Astrocyte (in vitro differentiated cells and primary cell): Measurements from ENCODE around the gene MYOM3. TPM values are rescaled to one million over a fixed set of nuclear protein-coding genes. Genes with fewer than 3 reads are reported as not detected.
"Not testable (repeated sequence)": the region's sequence is repeated elsewhere in the genome, so short reads cannot be mapped to it uniquely, and the experiment has no call there.

Experiments used
- DNase-seq: peaks from one replicate; pipeline ENCODE4 v3.0.0-alpha.2; 2010; ENCODE audit warnings: low read depth
- FAIRE-seq: peaks from 2 replicates; lab custom pipeline; 2011; peaks lifted over from hg19 to GRCh38; lab: Jason Lieb, UNC
- H2AFZ ChIP-seq: 2 replicates; pipeline ENCODE4 v1.6.0; 2012; ENCODE audit warnings: low read depth, low read length, inconsistent platforms
- H3K27ac ChIP-seq: 2 replicates; pipeline ENCODE4 v1.5.1; 2011; ENCODE audit warnings: low read depth, low read length, inconsistent platforms
- H3K27me3 ChIP-seq: 2 replicates; pipeline ENCODE4 v1.6.0; 2011; ENCODE audit warnings: low read length, inconsistent platforms; ENCODE audit not compliant: insufficient read depth
- H3K36me3 ChIP-seq: 2 replicates; pipeline ENCODE4 v1.5.1; 2011; ENCODE audit warnings: low read length, inconsistent platforms; ENCODE audit not compliant: insufficient read depth
- H3K4me1 ChIP-seq: 2 replicates; pipeline ENCODE4 v1.5.1; 2011; ENCODE audit warnings: low read length, inconsistent platforms; ENCODE audit not compliant: insufficient read depth
- H3K4me2 ChIP-seq: 2 replicates; pipeline ENCODE4 v1.6.0; 2012; ENCODE audit warnings: low read length, inconsistent platforms
- H3K4me3 ChIP-seq: 2 replicates; pipeline ENCODE4 v1.5.1; 2011; ENCODE audit warnings: low read depth, mild to moderate bottlenecking, low read length, inconsistent platforms; ENCODE audit not compliant: insufficient read depth
- H3K79me2 ChIP-seq: 2 replicates; pipeline ENCODE4 v1.6.0; 2012; ENCODE audit warnings: mild to moderate bottlenecking, low read length, inconsistent platforms; ENCODE audit not compliant: insufficient read depth
- H3K9ac ChIP-seq: 2 replicates; pipeline ENCODE4 v1.6.0; 2012; ENCODE audit warnings: mild to moderate bottlenecking, low read length, inconsistent platforms
- H3K9me3 ChIP-seq: 2 replicates; pipeline ENCODE4 v1.5.1; 2012; ENCODE audit warnings: low read depth, mild to moderate bottlenecking, low read length, inconsistent platforms; ENCODE audit not compliant: insufficient read depth
- H4K20me1 ChIP-seq: 2 replicates; pipeline ENCODE4 v1.6.0; 2012; ENCODE audit warnings: low read length, inconsistent platforms; ENCODE audit not compliant: insufficient read depth
- H3K27ac Mint-ChIP-seq: one replicate; pipeline ENCODE4 v1.8.0; 2021; ENCODE audit warnings: mild to moderate bottlenecking, mixed read lengths; ENCODE audit not compliant: unreplicated experiment
- H3K27me3 Mint-ChIP-seq: one replicate; pipeline ENCODE4 v1.8.0; 2021; ENCODE audit warnings: low read depth, mixed read lengths; ENCODE audit not compliant: unreplicated experiment
- H3K36me3 Mint-ChIP-seq: one replicate; pipeline ENCODE4 v1.8.0; 2021; ENCODE audit warnings: low read depth, mixed read lengths; ENCODE audit not compliant: unreplicated experiment
- H3K4me1 Mint-ChIP-seq: one replicate; pipeline ENCODE4 v1.8.0; 2021; ENCODE audit warnings: low read depth, mixed read lengths; ENCODE audit not compliant: unreplicated experiment
- H3K4me3 Mint-ChIP-seq: one replicate; pipeline ENCODE4 v1.8.0; 2021; ENCODE audit warnings: mild to moderate bottlenecking, moderate library complexity, mixed read lengths; ENCODE audit not compliant: unreplicated experiment
- H3K9me3 Mint-ChIP-seq: one replicate; pipeline ENCODE4 v1.8.0; 2021; ENCODE audit warnings: mild to moderate bottlenecking, mixed read lengths; ENCODE audit not compliant: unreplicated experiment
- CTCF ChIP-seq: IDR thresholded peaks from 2 replicates; pipeline ENCODE4 v1.5.1; 2011; ENCODE audit warnings: low read depth, mild to moderate bottlenecking, inconsistent platforms, low read length, moderate library complexity; ENCODE audit not compliant: insufficient read depth
- EZH2 ChIP-seq: IDR thresholded peaks from 2 replicates; pipeline ENCODE4 v1.6.1; 2012; ENCODE audit warnings: mild to moderate bottlenecking, low read length, inconsistent platforms; ENCODE audit not compliant: insufficient read depth
- total RNA-seq: library from RNA; stranded (reverse); gene quantifications from 2 replicates; pipeline ENCODE4 v1.2.1, GENCODE V29; 2021

The MYOM3 gene
- total RNA-seq, 1 donor from 2014 or later, result 1.0 TPM

GRCh38 chr1:24048205-24048869 is 63.6 kb downstream of the MYOM3 start:
- TF ChIP-seq EZH2 (no peak), CTCF (no peak)
- peak; percentile 50 for DNase-seq

GRCh38 chr1:24047110-24047477 is 64.8 kb downstream of the MYOM3 start:
- Mint-ChIP-seq H3K4me3 (no peak overlapping the region), H3K9me3 (no peaks in the 10 kb centered on the region), H3K27me3 (peaks cover 6% of the 10 kb centered on the region), H3K4me1 (peaks cover 21% of the 10 kb centered on the region), H3K36me3 (no peaks in the 10 kb centered on the region), H3K27ac (peak overlapping the region; percentile 85)
- Histone ChIP-seq H3K79me2 (no peaks in the 10 kb centered on the region), H2AFZ (peak overlapping the region; percentile 9), H3K4me3 (no peak overlapping the region), H3K4me2 (peak overlapping the region; percentile 55), H3K9me3 (no peaks in the 10 kb centered on the region), H3K27ac (peak overlapping the region; percentile 51), H4K20me1 (no peaks in the 10 kb centered on the region), H3K9ac (peak overlapping the region; percentile 34), H3K36me3 (no peaks in the 10 kb centered on the region), H3K4me1 (peaks cover 18% of the 10 kb centered on the region), H3K27me3 (no peaks in the 10 kb centered on the region)
- no peak for TF ChIP-seq EZH2
- no peak for TF ChIP-seq CTCF
- FAIRE-seq (no peak), DNase-seq (peak; percentile 63)

More at GRCh38 chr1:24048205-24048869, 63.6 kb downstream of the MYOM3 start:
- H3K27me3 ChIP-seq, result no peaks in the 10 kb centered on the region
- no peak overlapping the region for H3K9ac ChIP-seq
- FAIRE-seq, result no peak
- H3K4me1 ChIP-seq, result peaks cover 18% of the 10 kb centered on the region
- H2AFZ ChIP-seq, result no peak overlapping the region
- H3K9me3 ChIP-seq, result no peaks in the 10 kb centered on the region
- H3K27ac ChIP-seq, result no peak overlapping the region
- H3K79me2 ChIP-seq, result no peaks in the 10 kb centered on the region
- Mint-ChIP-seq H3K9me3 (no peaks in the 10 kb centered on the region), H3K4me3 (no peak overlapping the region), H3K4me1 (peaks cover 21% of the 10 kb centered on the region), H3K27ac (no peak overlapping the region), H3K36me3 (no peaks in the 10 kb centered on the region), H3K27me3 (peaks cover 4% of the 10 kb centered on the region)
- no peak overlapping the region for H3K4me2 ChIP-seq
- H3K36me3 ChIP-seq, result no peaks in the 10 kb centered on the region
- H3K4me3 ChIP-seq, result no peak overlapping the region
- H4K20me1 ChIP-seq, result no peaks in the 10 kb centered on the region

- Histone ChIP-seq H3K27ac (peak overlapping the region; percentile 3), H3K36me3 (no peaks in the 10 kb centered on the region), H2AFZ (no peak overlapping the region), H3K4me2 (peak overlapping the region; percentile 55), H3K79me2 (no peaks in the 10 kb centered on the region), H3K4me1 (peaks cover 18% of the 10 kb centered on the region), H4K20me1 (no peaks in the 10 kb centered on the region), H3K4me3 (no peak overlapping the region), H3K9ac (peak overlapping the region; percentile 17), H3K27me3 (no peaks in the 10 kb centered on the region), H3K9me3 (no peaks in the 10 kb centered on the region)
- FAIRE-seq (no peak), DNase-seq (no peak)
- Mint-ChIP-seq H3K4me1 (peaks cover 17% of the 10 kb centered on the region), H3K36me3 (no peaks in the 10 kb centered on the region), H3K27ac (peak overlapping the region; percentile 89), H3K27me3 (peaks cover 3% of the 10 kb centered on the region), H3K9me3 (no peaks in the 10 kb centered on the region), H3K4me3 (no peak overlapping the region)
- no peak for TF ChIP-seq EZH2
Measured at GRCh38 chr1:24045771-24046170, 66.2 kb downstream of the MYOM3 start.

- not testable (repeated sequence) for H3K27me3 Mint-ChIP-seq, FAIRE-seq
Measured at GRCh38 chr1:24044672-24045071, 67.3 kb downstream of the MYOM3 start.

More at GRCh38 chr1:24044672-24045071, 67.3 kb downstream of the MYOM3 start:
- not testable (repeated sequence) for H4K20me1 ChIP-seq, H3K9me3 ChIP-seq, H3K4me3 ChIP-seq, H3K9me3 Mint-ChIP-seq, H3K27ac Mint-ChIP-seq, H2AFZ ChIP-seq, H3K27ac ChIP-seq, H3K36me3 Mint-ChIP-seq, H3K27me3 ChIP-seq, H3K9ac ChIP-seq, H3K36me3 ChIP-seq, H3K79me2 ChIP-seq, H3K4me2 ChIP-seq, DNase-seq, H3K4me3 Mint-ChIP-seq
- peaks cover 17% of the 10 kb centered on the region for H3K4me1 Mint-ChIP-seq
- peaks cover 18% of the 10 kb centered on the region for H3K4me1 ChIP-seq
